Mesendoderm (in vitro differentiated cells): Measurements from ENCODE around the gene CLIP2.
A peak's percentile ranks its signal among the peaks of the same experiment; 100 is the strongest.

ENCODE experiments used
- DNase-seq: peaks from one replicate; pipeline ENCODE4 v3.0.0; 2013
- H2AK5ac ChIP-seq: 2 replicates; pipeline ENCODE4 v1.6.1; 2013; ENCODE audit warnings: low read length, inconsistent platforms
- H2BK120ac ChIP-seq: 2 replicates; pipeline ENCODE4 v1.6.1; 2013; ENCODE audit warnings: low read depth, mild to moderate bottlenecking, low read length, moderate library complexity, mixed read lengths
- H2BK15ac ChIP-seq: replicated peaks from 2 replicates; pipeline ENCODE4 v1.6.1; 2013; ENCODE audit warnings: low read depth, mild to moderate bottlenecking, moderate library complexity
- H2BK5ac ChIP-seq: 2 replicates; pipeline ENCODE4 v1.6.1; 2013; ENCODE audit warnings: low read length, inconsistent platforms
- H3K18ac ChIP-seq: 2 replicates; pipeline ENCODE4 v1.6.1; 2013; ENCODE audit warnings: mild to moderate bottlenecking, low read length, mixed read lengths
- H3K23ac ChIP-seq: one replicate; pipeline ENCODE4 v1.6.1; 2013; ENCODE audit warnings: low read length
- H3K27ac ChIP-seq: 2 replicates; pipeline ENCODE4 v1.5.1; 2013; ENCODE audit warnings: low read depth, mild to moderate bottlenecking, inconsistent platforms, low read length, moderate library complexity
- H3K27me3 ChIP-seq: 2 replicates; pipeline ENCODE4 v1.6.1; 2013; ENCODE audit warnings: low read length, control low read depth, mild to moderate bottlenecking, inconsistent platforms; ENCODE audit not compliant: insufficient read depth, poor library complexity
- H3K36me3 ChIP-seq: 2 replicates; pipeline ENCODE4 v1.6.1; 2013; ENCODE audit warnings: low read length, inconsistent platforms; ENCODE audit not compliant: control insufficient read depth, insufficient read depth
- H3K4ac ChIP-seq: one replicate; pipeline ENCODE4 v1.6.1; 2013; ENCODE audit warnings: low read depth, mild to moderate bottlenecking, low read length, moderate library complexity
- H3K4me1 ChIP-seq: 2 replicates; pipeline ENCODE4 v1.6.1; 2013; ENCODE audit warnings: low read depth, low read length, inconsistent platforms; ENCODE audit not compliant: control insufficient read depth
- H3K4me2 ChIP-seq: 2 replicates; pipeline ENCODE4 v1.6.1; 2013; ENCODE audit warnings: low read length
- H3K4me3 ChIP-seq: 2 replicates; pipeline ENCODE4 v1.5.1; 2013; ENCODE audit warnings: mild to moderate bottlenecking, low read length
- H3K56ac ChIP-seq: one replicate; pipeline ENCODE4 v1.6.1; 2013; ENCODE audit warnings: low read length
- H3K79me1 ChIP-seq: 2 replicates; pipeline ENCODE4 v1.6.1; 2013; ENCODE audit warnings: low read length, inconsistent platforms
- H3K79me2 ChIP-seq: 2 replicates; pipeline ENCODE4 v1.6.1; 2013; ENCODE audit warnings: mild to moderate bottlenecking, low read length; ENCODE audit not compliant: control insufficient read depth, insufficient read depth
- H3K9ac ChIP-seq: 2 replicates; pipeline ENCODE4 v1.6.1; 2013; ENCODE audit warnings: low read length, inconsistent platforms
- H4K5ac ChIP-seq: one replicate; pipeline ENCODE4 v1.6.1; 2013; ENCODE audit warnings: low read length
- H4K8ac ChIP-seq: one replicate; pipeline ENCODE4 v1.6.1; 2013; ENCODE audit warnings: low read depth, mild to moderate bottlenecking, control low read depth, low read length, moderate library complexity
- WGBS: extraction: QIAGEN DNeasy Blood & Tissue Kit; methylation state at CpG from one replicate; pipeline ENCODE4 v1.1.7; 2013; ENCODE audit warnings: low lambda C conversion rate, missing lambda C conversion rate; ENCODE audit not compliant: insufficient coverage; ENCODE audit errors: extremely low coverage; 5-methylcytosine and 5-hydroxymethylcytosine counted together

CLIP2 gene

DNA sequence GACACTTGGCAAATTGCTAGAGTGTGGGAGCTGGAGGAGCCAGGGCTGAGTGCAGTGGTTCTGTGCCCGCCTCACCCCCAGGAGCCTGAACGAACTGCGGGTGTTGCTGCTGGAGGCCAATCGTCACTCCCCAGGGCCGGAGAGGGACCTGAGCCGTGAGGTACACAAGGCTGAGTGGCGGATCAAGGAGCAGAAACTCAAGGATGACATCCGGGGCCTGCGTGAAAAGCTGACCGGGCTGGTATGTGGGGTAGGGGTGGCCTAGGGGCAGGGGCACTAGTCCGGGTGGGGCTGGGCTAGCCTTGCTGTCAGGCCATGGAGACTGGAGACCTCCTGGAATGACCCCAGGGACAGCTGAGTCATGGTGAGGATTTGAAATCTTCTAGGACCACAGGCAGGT lies 107.8 kb downstream of the CLIP2 start:
- H3K4ac ChIP-seq: no peak overlapping the region
- H3K27me3 ChIP-seq: no peaks in the 10 kb centered on the region
- no peak overlapping the region for H3K56ac ChIP-seq
- H3K4me1 ChIP-seq: no peaks in the 10 kb centered on the region
- H3K4me2 ChIP-seq: no peak overlapping the region
- DNase-seq: no peak
- H3K79me2 ChIP-seq: no peaks in the 10 kb centered on the region
- no peak overlapping the region for H2BK5ac ChIP-seq
- H3K23ac ChIP-seq: no peak overlapping the region
- H3K79me1 ChIP-seq: no peaks in the 10 kb centered on the region
- no peaks in the 10 kb centered on the region for H3K36me3 ChIP-seq
- no peak overlapping the region for H3K9ac ChIP-seq
- no peak overlapping the region for H4K8ac ChIP-seq
- WGBS: no CpG with 5 or more reads among the region's 11 CpGs
- H2BK120ac ChIP-seq: no peak overlapping the region
- H3K4me3 ChIP-seq: no peak overlapping the region
- no peak overlapping the region for H3K18ac ChIP-seq
- H2AK5ac ChIP-seq: no peak overlapping the region
- no peak overlapping the region for H4K5ac ChIP-seq
- H3K27ac ChIP-seq: no peak overlapping the region
- H2BK15ac ChIP-seq: no peak overlapping the region

DNA sequence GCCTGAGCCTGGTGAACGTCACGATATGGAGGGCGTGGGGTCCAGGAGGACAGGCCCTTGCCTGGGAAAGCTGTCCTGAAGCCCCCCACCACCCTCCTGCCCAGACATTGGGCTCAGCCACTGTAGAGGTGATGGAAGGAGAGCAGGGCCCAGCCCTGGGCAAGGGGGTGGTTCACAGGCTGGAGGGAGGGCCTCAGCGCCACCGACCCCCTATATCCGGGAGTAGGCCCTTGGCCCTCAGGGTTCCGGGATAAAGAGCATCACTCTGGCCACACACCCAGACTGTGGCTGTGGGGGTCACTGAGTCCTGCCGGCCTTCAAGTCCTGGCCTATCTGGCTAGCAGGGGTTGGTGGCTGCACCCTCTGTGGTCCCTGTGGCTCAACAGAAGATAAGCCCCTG lies 109.2 kb downstream of the CLIP2 start:
- no peak overlapping the region for H3K18ac ChIP-seq
- no CpG with 5 or more reads among the region's 8 CpGs for WGBS
- H3K23ac ChIP-seq: no peak overlapping the region
- no peaks in the 10 kb centered on the region for H3K27me3 ChIP-seq
- H3K36me3 ChIP-seq: no peaks in the 10 kb centered on the region
- no peak overlapping the region for H3K4me3 ChIP-seq
- no peak overlapping the region for H4K5ac ChIP-seq
- H3K4me1 ChIP-seq: no peaks in the 10 kb centered on the region
- H3K79me2 ChIP-seq: no peaks in the 10 kb centered on the region
- H2BK15ac ChIP-seq: no peak overlapping the region
- no peak overlapping the region for H3K4ac ChIP-seq
- H3K9ac ChIP-seq: no peak overlapping the region
- H3K56ac ChIP-seq: no peak overlapping the region
- H3K27ac ChIP-seq: no peak overlapping the region
- no peak overlapping the region for H2BK120ac ChIP-seq
- H2AK5ac ChIP-seq: no peak overlapping the region
- H3K79me1 ChIP-seq: no peaks in the 10 kb centered on the region
- H3K4me2 ChIP-seq: no peak overlapping the region
- no peak overlapping the region for H2BK5ac ChIP-seq
- no peak for DNase-seq
- H4K8ac ChIP-seq: no peak overlapping the region

- Histone ChIP-seq H3K23ac (no peak overlapping the region), H3K36me3 (no peaks in the 10 kb centered on the region), H4K5ac (no peak overlapping the region), H3K18ac (no peak overlapping the region), H2BK15ac (no peak overlapping the region), H3K79me1 (no peaks in the 10 kb centered on the region), H3K9ac (no peak overlapping the region), H2AK5ac (no peak overlapping the region), H3K27me3 (no peaks in the 10 kb centered on the region), H3K56ac (no peak overlapping the region), H3K79me2 (no peaks in the 10 kb centered on the region), H3K27ac (no peak overlapping the region), H4K8ac (no peak overlapping the region), H2BK5ac (no peak overlapping the region), H3K4me3 (no peak overlapping the region), H3K4me1 (no peaks in the 10 kb centered on the region), H2BK120ac (no peak overlapping the region), H3K4me2 (no peak overlapping the region), H3K4ac (no peak overlapping the region)
- no CpG with 5 or more reads among the region's 6 CpGs for WGBS
- DNase-seq: no peak
These were observed 109.8 kb downstream of the CLIP2 start for GRCh38 chr7:74399006-74399405.

DNA sequence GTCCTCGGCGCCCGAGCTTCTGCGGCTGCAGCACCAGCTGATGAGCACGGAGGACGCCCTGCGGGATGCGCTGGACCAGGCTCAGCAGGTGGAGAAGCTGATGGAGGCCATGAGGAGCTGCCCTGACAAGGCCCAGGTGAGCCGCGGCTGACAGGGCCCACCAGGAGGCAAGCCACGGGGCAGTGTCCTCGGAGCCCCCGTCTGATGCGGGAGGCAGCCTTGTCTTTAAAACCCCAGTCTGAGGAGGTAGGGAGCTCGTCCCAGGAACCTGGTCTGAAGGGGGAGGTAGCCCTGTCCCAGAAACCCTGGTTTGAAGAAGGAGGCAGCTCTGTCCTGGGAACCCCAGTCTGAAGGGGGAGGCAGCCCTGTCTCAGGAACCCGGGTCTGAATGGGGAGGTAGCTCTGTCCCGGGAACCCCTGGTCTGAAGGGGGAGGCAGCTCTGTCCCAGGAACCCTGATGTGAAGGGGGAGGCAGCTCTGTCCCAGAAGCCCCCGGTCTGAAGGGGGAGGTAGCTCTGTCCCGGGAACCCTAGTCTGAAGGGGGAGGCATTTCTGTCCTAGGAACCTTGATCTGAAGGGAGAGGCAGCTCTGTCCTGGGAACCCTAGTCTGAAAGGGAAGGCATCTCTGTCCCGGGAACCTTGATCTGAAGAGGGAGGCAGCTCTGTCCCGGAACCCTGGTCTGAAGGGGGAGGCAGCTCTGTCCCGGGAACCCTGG lies 111.4 kb downstream of the CLIP2 start:
- Histone ChIP-seq H3K4me3 (no peak overlapping the region), H3K18ac (no peak overlapping the region), H3K27ac (no peak overlapping the region), H3K4me1 (no peaks in the 10 kb centered on the region), H2BK120ac (no peak overlapping the region), H3K36me3 (no peaks in the 10 kb centered on the region), H3K79me1 (no peaks in the 10 kb centered on the region), H4K8ac (no peak overlapping the region), H3K9ac (no peak overlapping the region), H3K23ac (no peak overlapping the region), H4K5ac (no peak overlapping the region), H3K56ac (no peak overlapping the region), H3K79me2 (no peaks in the 10 kb centered on the region), H2BK15ac (no peak overlapping the region), H3K27me3 (no peaks in the 10 kb centered on the region), H3K4ac (no peak overlapping the region), H3K4me2 (no peak overlapping the region), H2AK5ac (no peak overlapping the region), H2BK5ac (no peak overlapping the region)
- DNase-seq: no peak
- WGBS: no CpG with 5 or more reads among the region's 22 CpGs

DNA sequence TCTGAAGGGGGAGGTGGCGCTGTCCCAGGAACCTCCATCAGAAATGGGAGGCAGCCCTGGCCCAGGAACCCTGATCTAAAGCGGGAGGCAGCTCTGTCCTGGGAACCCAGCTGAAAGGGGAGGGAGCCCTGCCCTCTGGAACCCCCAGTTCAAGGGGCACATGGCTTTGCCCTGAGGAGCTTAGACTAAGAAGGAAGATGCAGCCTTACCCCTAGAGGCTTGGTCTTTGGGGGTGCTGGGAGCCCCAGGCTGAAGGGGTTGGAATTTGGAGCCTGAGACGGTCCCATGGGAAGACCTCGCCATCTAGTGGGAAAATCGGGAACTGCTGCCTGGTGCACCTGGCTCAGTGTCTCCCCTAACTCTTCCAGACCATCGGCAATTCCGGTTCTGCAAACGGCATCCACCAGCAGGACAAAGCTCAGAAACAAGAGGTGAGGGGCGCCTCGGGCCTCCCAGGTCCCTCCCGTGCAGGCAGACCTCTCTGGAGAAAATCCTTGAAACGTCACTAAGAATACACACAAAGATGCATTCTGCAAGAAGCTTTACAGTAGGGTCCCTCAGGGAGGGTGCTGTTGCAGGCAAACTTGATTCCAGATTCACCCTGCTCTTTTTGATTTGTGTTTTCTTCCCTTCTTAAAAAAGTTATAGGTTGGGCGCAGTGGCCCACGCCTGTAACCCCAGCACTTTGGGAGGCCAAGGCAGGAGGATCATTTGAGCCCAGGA lies 112.1 kb downstream of the CLIP2 start:
- H3K56ac ChIP-seq: no peak overlapping the region
- H3K4ac ChIP-seq: no peak overlapping the region
- H3K4me3 ChIP-seq: no peak overlapping the region
- DNase-seq: peak; percentile 76
- H3K23ac ChIP-seq: no peak overlapping the region
- no peak overlapping the region for H3K4me2 ChIP-seq
- H3K36me3 ChIP-seq: no peaks in the 10 kb centered on the region
- H3K4me1 ChIP-seq: no peaks in the 10 kb centered on the region
- no peak overlapping the region for H3K27ac ChIP-seq
- no peak overlapping the region for H4K8ac ChIP-seq
- no peaks in the 10 kb centered on the region for H3K27me3 ChIP-seq
- H4K5ac ChIP-seq: no peak overlapping the region
- H2AK5ac ChIP-seq: no peak overlapping the region
- H3K79me2 ChIP-seq: no peaks in the 10 kb centered on the region
- no peak overlapping the region for H2BK120ac ChIP-seq
- no peak overlapping the region for H2BK15ac ChIP-seq
- no peak overlapping the region for H3K9ac ChIP-seq
- WGBS: no CpG with 5 or more reads among the region's 14 CpGs
- H2BK5ac ChIP-seq: no peak overlapping the region
- H3K18ac ChIP-seq: no peak overlapping the region
- H3K79me1 ChIP-seq: no peaks in the 10 kb centered on the region
